ENCODE data around the gene TSPAN9.

The TSPAN9 gene

GRCh38 chr12:3275171-3276041, 198.2 kb downstream of the TSPAN9 start:
- in situ Hi-C loops (cut with HindIII; ENCODE audit: low pct_ligation_motif_present, low sequenced_read_pairs): loop anchor here (25.0 kb wide), 1 partner anchor 138 kb away; no protein-coding TSS in a partner anchor
- no peaks in the 10 kb centered on the region for H3K36me3 ChIP-seq (replicated peaks)
- peak; percentile 61 for DNase-seq

GRCh38 chr12:3276226-3276625, 199.0 kb downstream of the TSPAN9 start:
- H3K27me3 ChIP-seq (replicated peaks): no peaks in the 10 kb centered on the region
- H3K4me3 ChIP-seq (ENCODE audit: low read depth, low read length): no peak overlapping the region
- DNase-seq: no peak
- in situ Hi-C loops (cut with HindIII; ENCODE audit: low pct_ligation_motif_present, low sequenced_read_pairs): loop anchor here (25.0 kb wide), 1 partner anchor 139 kb away; no protein-coding TSS in a partner anchor
- TF ChIP-seq CTCF (IDR thresholded peaks at IDR 0.05; ENCODE audit: low read depth, low read length, missing control alignments): no peak
- no peaks in the 10 kb centered on the region for H3K36me3 ChIP-seq (replicated peaks)
- H3K27ac ChIP-seq: no peak overlapping the region

More at GRCh38 chr12:3275171-3276041, 198.2 kb downstream of the TSPAN9 start:
- H3K27me3 ChIP-seq (replicated peaks): no peaks in the 10 kb centered on the region
- H3K4me3 ChIP-seq (ENCODE audit: low read depth, low read length): no peak overlapping the region
- H3K27ac ChIP-seq: no peak overlapping the region
- TF ChIP-seq CTCF (IDR thresholded peaks at IDR 0.05; ENCODE audit: low read depth, low read length, missing control alignments): peak; percentile 98

GRCh38 chr12:3277306-3277943, 200.2 kb downstream of the TSPAN9 start:
- Histone ChIP-seq H3K27ac (no peak overlapping the region), H3K4me3 (ENCODE audit: low read depth, low read length) (no peak overlapping the region), H3K27me3 (replicated peaks) (no peaks in the 10 kb centered on the region), H3K36me3 (replicated peaks) (peaks cover 5% of the 10 kb centered on the region)
- in situ Hi-C loops (cut with HindIII; ENCODE audit: low pct_ligation_motif_present, low sequenced_read_pairs): loop anchor here (25.0 kb wide), 1 partner anchor 140 kb away; no protein-coding TSS in a partner anchor
- no peak for DNase-seq
- no peak for TF ChIP-seq CTCF (IDR thresholded peaks at IDR 0.05; ENCODE audit: low read depth, low read length, missing control alignments)

- TF ChIP-seq CTCF (IDR thresholded peaks at IDR 0.05; ENCODE audit: low read depth, low read length, missing control alignments): no peak
- no peak overlapping the region for H3K4me3 ChIP-seq (ENCODE audit: low read depth, low read length)
- H3K36me3 ChIP-seq (replicated peaks): peaks cover 8% of the 10 kb centered on the region
- in situ Hi-C loops (cut with HindIII; ENCODE audit: low pct_ligation_motif_present, low sequenced_read_pairs): loop anchor here (25.0 kb wide), 1 partner anchor 142 kb away; no protein-coding TSS in a partner anchor
- no peak for DNase-seq
- H3K27ac ChIP-seq: no peak overlapping the region
- no peaks in the 10 kb centered on the region for H3K27me3 ChIP-seq (replicated peaks)
Observed at GRCh38 chr12:3278681-3279414, 201.7 kb downstream of the TSPAN9 start.

GRCh38 chr12:3279415-3279780, 202.2 kb downstream of the TSPAN9 start:
- no peak for DNase-seq
- Histone ChIP-seq H3K36me3 (replicated peaks) (peaks cover 8% of the 10 kb centered on the region), H3K27me3 (replicated peaks) (no peaks in the 10 kb centered on the region), H3K4me3 (ENCODE audit: low read depth, low read length) (no peak overlapping the region), H3K27ac (no peak overlapping the region)
- in situ Hi-C loops (cut with HindIII; ENCODE audit: low pct_ligation_motif_present, low sequenced_read_pairs): loop anchor here (25.0 kb wide), 1 partner anchor 142 kb away; no protein-coding TSS in a partner anchor
- no peak for TF ChIP-seq CTCF (IDR thresholded peaks at IDR 0.05; ENCODE audit: low read depth, low read length, missing control alignments)

All from brain microvascular endothelial cell (primary cell).